Measurements from ENCODE around the gene LZTR1. TPM values are rescaled to one million over a fixed set of nuclear protein-coding genes. Genes with fewer than 3 reads are reported as not detected.

Gene LZTR1
- total RNA-seq, 1 donor from 2014 or later: 18.1 TPM

DNA sequence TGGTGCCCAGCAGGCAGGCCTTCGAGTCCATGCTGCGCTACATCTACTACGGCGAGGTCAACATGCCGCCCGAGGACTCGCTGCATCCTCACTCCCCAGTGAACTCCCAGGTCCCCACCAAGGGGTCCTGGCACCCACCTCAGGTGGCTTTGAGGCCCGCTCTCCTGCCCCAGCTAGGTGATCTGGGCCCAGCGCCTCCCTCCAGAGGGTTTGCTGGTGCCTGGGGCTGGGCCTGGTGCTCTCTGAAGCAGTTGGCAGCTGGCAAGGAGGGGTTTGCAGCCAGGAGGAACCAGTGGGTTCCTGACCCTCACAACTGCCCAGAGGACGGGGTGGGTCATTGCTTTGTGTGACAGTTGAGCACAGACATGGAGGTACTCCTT, 13.9 kb downstream of the LZTR1 start:
- Histone ChIP-seq H3K4me3 (no peak overlapping the region), H3K27ac (replicated peaks) (no peak overlapping the region), H3K36me3 (peaks cover 78% of the 10 kb centered on the region), H3K4me1 (peaks cover 19% of the 10 kb centered on the region), H3K27me3 (ENCODE audit: low read depth) (no peaks in the 10 kb centered on the region), H3K9me3 (replicated peaks) (no peaks in the 10 kb centered on the region)
- TF ChIP-seq, protein P1, sequence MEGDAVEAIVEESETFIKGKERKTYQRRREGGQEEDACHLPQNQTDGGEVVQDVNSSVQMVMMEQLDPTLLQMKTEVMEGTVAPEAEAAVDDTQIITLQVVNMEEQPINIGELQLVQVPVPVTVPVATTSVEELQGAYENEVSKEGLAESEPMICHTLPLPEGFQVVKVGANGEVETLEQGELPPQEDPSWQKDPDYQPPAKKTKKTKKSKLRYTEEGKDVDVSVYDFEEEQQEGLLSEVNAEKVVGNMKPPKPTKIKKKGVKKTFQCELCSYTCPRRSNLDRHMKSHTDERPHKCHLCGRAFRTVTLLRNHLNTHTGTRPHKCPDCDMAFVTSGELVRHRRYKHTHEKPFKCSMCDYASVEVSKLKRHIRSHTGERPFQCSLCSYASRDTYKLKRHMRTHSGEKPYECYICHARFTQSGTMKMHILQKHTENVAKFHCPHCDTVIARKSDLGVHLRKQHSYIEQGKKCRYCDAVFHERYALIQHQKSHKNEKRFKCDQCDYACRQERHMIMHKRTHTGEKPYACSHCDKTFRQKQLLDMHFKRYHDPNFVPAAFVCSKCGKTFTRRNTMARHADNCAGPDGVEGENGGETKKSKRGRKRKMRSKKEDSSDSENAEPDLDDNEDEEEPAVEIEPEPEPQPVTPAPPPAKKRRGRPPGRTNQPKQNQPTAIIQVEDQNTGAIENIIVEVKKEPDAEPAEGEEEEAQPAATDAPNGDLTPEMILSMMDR (IDR thresholded peaks at IDR 0.05; ENCODE audit: borderline replicate concordance): no peak
- no peak for DNase-seq
- intact Hi-C loops (cut with micrococcal nuclease): no loop called here

GRCh38 chr22:20996598-20997535, 14.8 kb downstream of the LZTR1 start:
- no peak overlapping the region for H3K4me3 ChIP-seq
- peaks cover 70% of the 10 kb centered on the region for H3K36me3 ChIP-seq
- H3K9me3 ChIP-seq (replicated peaks): no peaks in the 10 kb centered on the region
- H3K27me3 ChIP-seq (ENCODE audit: low read depth): no peaks in the 10 kb centered on the region
- no peak overlapping the region for H3K27ac ChIP-seq (replicated peaks)
- peaks cover 26% of the 10 kb centered on the region for H3K4me1 ChIP-seq
- intact Hi-C loops (cut with micrococcal nuclease): no loop called here
- no peak for DNase-seq
- TF ChIP-seq, protein P1 (IDR thresholded peaks at IDR 0.05; ENCODE audit: borderline replicate concordance): no peak

- TF ChIP-seq, protein P1 (IDR thresholded peaks at IDR 0.05; ENCODE audit: borderline replicate concordance): no peak
- Histone ChIP-seq H3K4me3 (no peak overlapping the region), H3K27me3 (ENCODE audit: low read depth) (no peaks in the 10 kb centered on the region), H3K4me1 (peaks cover 35% of the 10 kb centered on the region), H3K9me3 (replicated peaks) (no peaks in the 10 kb centered on the region), H3K27ac (replicated peaks) (no peak overlapping the region), H3K36me3 (peaks cover 61% of the 10 kb centered on the region)
- DNase-seq: no peak
- intact Hi-C loops (cut with micrococcal nuclease): no loop called here
These were observed 15.6 kb downstream of the LZTR1 start for GRCh38 chr22:20997536-20998257.

GRCh38 chr22:20998411-20999336, 16.6 kb downstream of the LZTR1 start:
- intact Hi-C loops (cut with micrococcal nuclease): no loop called here
- TF ChIP-seq, protein P1 (IDR thresholded peaks at IDR 0.05; ENCODE audit: borderline replicate concordance): no peak
- no peaks in the 10 kb centered on the region for H3K27me3 ChIP-seq (ENCODE audit: low read depth)
- no peak overlapping the region for H3K27ac ChIP-seq (replicated peaks)
- no peak overlapping the region for H3K4me3 ChIP-seq
- H3K4me1 ChIP-seq: peaks cover 45% of the 10 kb centered on the region
- peaks cover 52% of the 10 kb centered on the region for H3K36me3 ChIP-seq
- no peak for DNase-seq
- H3K9me3 ChIP-seq (replicated peaks): no peaks in the 10 kb centered on the region

All from left ventricle myocardium inferior (tissue), 1 donor.